Measurements from ENCODE around the gene RPTOR.

RPTOR gene

GRCh38 chr17:80836971-80837481 lies 292.4 kb downstream of the RPTOR start:
- DNase-seq = no peak

GRCh38 chr17:80837711-80838110 lies 293.1 kb downstream of the RPTOR start:
- no peak for DNase-seq

GRCh38 chr17:80838311-80839025 lies 293.8 kb downstream of the RPTOR start:
- DNase-seq = no peak

GRCh38 chr17:80839026-80839345 lies 294.3 kb downstream of the RPTOR start:
- DNase-seq = no peak

GRCh38 chr17:80839511-80839941 lies 294.9 kb downstream of the RPTOR start:
- DNase-seq = no peak

GRCh38 chr17:80839970-80840369 lies 295.3 kb downstream of the RPTOR start:
- no peak for DNase-seq

- DNase-seq = no peak
Observed at GRCh38 chr17:80842456-80843013, 297.9 kb downstream of the RPTOR start.

GRCh38 chr17:80843741-80844156 lies 299.1 kb downstream of the RPTOR start:
- no peak for DNase-seq

- DNase-seq = no peak
Observed at GRCh38 chr17:80844418-80844990, 299.9 kb downstream of the RPTOR start.

GRCh38 chr17:80845069-80845862 lies 300.6 kb downstream of the RPTOR start:
- no peak for DNase-seq

GRCh38 chr17:80845863-80846671 lies 301.4 kb downstream of the RPTOR start:
- no peak for DNase-seq

- DNase-seq = no peak
Observed at GRCh38 chr17:80846932-80847331, 302.3 kb downstream of the RPTOR start.

- no peak for DNase-seq
Observed at GRCh38 chr17:80847496-80848230, 303.0 kb downstream of the RPTOR start.

GRCh38 chr17:80848449-80849102 lies 303.9 kb downstream of the RPTOR start:
- no peak for DNase-seq

- DNase-seq = no peak
Observed at GRCh38 chr17:80849119-80849518, 304.5 kb downstream of the RPTOR start.

GRCh38 chr17:80850109-80850508 lies 305.5 kb downstream of the RPTOR start:
- no peak for DNase-seq

GRCh38 chr17:80850817-80851216 lies 306.2 kb downstream of the RPTOR start:
- no peak for DNase-seq

- DNase-seq = peak in 1 of 2 experiments; percentile 11
Observed at GRCh38 chr17:80851277-80851925, 306.8 kb downstream of the RPTOR start.

- DNase-seq = no peak
Observed at GRCh38 chr17:80852476-80853015, 307.9 kb downstream of the RPTOR start.

GRCh38 chr17:80853076-80853475 lies 308.4 kb downstream of the RPTOR start:
- DNase-seq = no peak
